AG08396 (cell line): ENCODE data around the gene CNTN4.

Experiments
- DNase-seq: peaks from one replicate; pipeline ENCODE4 v3.0.0; 2012; ENCODE audit warnings: low spot score, mixed read lengths

CNTN4 gene

GRCh38 chr3:2589336-2589969 is 490.8 kb downstream of the CNTN4 start:
- DNase-seq: no peak

- no peak for DNase-seq
Measured at GRCh38 chr3:2595486-2595885, 496.8 kb downstream of the CNTN4 start.

- no peak for DNase-seq
Measured at GRCh38 chr3:2597615-2598014, 498.9 kb downstream of the CNTN4 start.

- DNase-seq: no peak
Measured at GRCh38 chr3:2599471-2599870, 500.8 kb downstream of the CNTN4 start.

GRCh38 chr3:2603692-2604289 is 505.1 kb downstream of the CNTN4 start:
- no peak for DNase-seq

- no peak for DNase-seq
Measured at GRCh38 chr3:2614578-2614977, 515.9 kb downstream of the CNTN4 start.

GRCh38 chr3:2615080-2615479 is 516.4 kb downstream of the CNTN4 start:
- no peak for DNase-seq

GRCh38 chr3:2623436-2623835 is 524.8 kb downstream of the CNTN4 start:
- no peak for DNase-seq

- no peak for DNase-seq
Measured at GRCh38 chr3:2628117-2628516, 529.5 kb downstream of the CNTN4 start.

GRCh38 chr3:2635511-2635910 is 536.8 kb downstream of the CNTN4 start:
- no peak for DNase-seq

- no peak for DNase-seq
Measured at GRCh38 chr3:2643606-2644005, 544.9 kb downstream of the CNTN4 start.

- no peak for DNase-seq
Measured at GRCh38 chr3:2645001-2645400, 546.3 kb downstream of the CNTN4 start.

GRCh38 chr3:2650746-2651145 is 552.1 kb downstream of the CNTN4 start:
- no peak for DNase-seq

- no peak for DNase-seq
Measured at GRCh38 chr3:2652386-2652785, 553.7 kb downstream of the CNTN4 start.

- DNase-seq: no peak
Measured at GRCh38 chr3:2653706-2654105, 555.0 kb downstream of the CNTN4 start.

- no peak for DNase-seq
Measured at GRCh38 chr3:2655229-2655701, 556.6 kb downstream of the CNTN4 start.

- peak; percentile 11 for DNase-seq
Measured at GRCh38 chr3:2656806-2657777, 558.4 kb downstream of the CNTN4 start.

GRCh38 chr3:2657971-2658370 is 559.3 kb downstream of the CNTN4 start:
- no peak for DNase-seq

- DNase-seq: no peak
Measured at GRCh38 chr3:2659896-2660295, 561.2 kb downstream of the CNTN4 start.

GRCh38 chr3:2661078-2661477 is 562.4 kb downstream of the CNTN4 start:
- DNase-seq: peak; percentile 19

- DNase-seq: no peak
Measured at GRCh38 chr3:2677501-2677900, 578.8 kb downstream of the CNTN4 start.

- DNase-seq: no peak
Measured at GRCh38 chr3:2680236-2680635, 581.6 kb downstream of the CNTN4 start.

- DNase-seq: no peak
Measured at GRCh38 chr3:2684046-2684445, 585.4 kb downstream of the CNTN4 start.
